ENCODE measurements around the gene ABHD3.

DNA sequence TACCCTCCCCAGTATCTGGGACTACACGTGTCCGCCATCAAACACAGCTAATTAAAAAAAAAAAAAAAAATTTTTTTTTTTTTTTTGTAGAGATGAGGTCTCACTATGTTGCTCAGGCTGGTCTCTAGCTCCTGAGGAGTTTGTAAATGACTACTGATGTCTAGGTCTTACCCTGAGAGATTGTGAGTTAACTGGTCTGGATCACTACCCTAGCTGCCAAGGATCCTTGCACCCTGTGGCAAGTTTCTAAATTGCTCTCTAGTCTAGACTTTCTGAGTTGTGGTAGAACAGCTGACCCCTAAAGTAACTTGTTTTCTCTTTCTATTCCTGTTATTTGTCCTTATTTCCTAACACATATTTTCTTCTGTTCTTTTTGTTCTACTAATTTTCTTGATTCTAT, 44.5 kb downstream of the ABHD3 start:
- TF ChIP-seq POLR2A (IDR thresholded peaks at IDR 0.05; ENCODE audit: low read depth) (no peak), POLR2AphosphoS5 (IDR thresholded peaks at IDR 0.05) (no peak)
- TF ChIP-seq, protein P1, sequence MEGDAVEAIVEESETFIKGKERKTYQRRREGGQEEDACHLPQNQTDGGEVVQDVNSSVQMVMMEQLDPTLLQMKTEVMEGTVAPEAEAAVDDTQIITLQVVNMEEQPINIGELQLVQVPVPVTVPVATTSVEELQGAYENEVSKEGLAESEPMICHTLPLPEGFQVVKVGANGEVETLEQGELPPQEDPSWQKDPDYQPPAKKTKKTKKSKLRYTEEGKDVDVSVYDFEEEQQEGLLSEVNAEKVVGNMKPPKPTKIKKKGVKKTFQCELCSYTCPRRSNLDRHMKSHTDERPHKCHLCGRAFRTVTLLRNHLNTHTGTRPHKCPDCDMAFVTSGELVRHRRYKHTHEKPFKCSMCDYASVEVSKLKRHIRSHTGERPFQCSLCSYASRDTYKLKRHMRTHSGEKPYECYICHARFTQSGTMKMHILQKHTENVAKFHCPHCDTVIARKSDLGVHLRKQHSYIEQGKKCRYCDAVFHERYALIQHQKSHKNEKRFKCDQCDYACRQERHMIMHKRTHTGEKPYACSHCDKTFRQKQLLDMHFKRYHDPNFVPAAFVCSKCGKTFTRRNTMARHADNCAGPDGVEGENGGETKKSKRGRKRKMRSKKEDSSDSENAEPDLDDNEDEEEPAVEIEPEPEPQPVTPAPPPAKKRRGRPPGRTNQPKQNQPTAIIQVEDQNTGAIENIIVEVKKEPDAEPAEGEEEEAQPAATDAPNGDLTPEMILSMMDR (IDR thresholded peaks at IDR 0.05), result no peak

Measured in esophagus muscularis mucosa (tissue), 3 donors.